H7 (cell line): ENCODE data around the gene TRIM38. TPM values are rescaled to one million over a fixed set of nuclear protein-coding genes. Genes with fewer than 3 reads are reported as not detected.

Experiments
- DNase-seq: peaks from one replicate; pipeline ENCODE4 v3.0.0; 2012
- H3K27me3 ChIP-seq: 2 replicates; pipeline ENCODE4 v1.6.0; 2011; ENCODE audit warnings: mild to moderate bottlenecking, low read length; ENCODE audit not compliant: control insufficient read depth, insufficient read depth
- H3K36me3 ChIP-seq: replicated peaks from 2 replicates; pipeline ENCODE4 v1.5.1; 2011; ENCODE audit warnings: low read length; ENCODE audit not compliant: control insufficient read depth, insufficient read depth
- H3K4me3 ChIP-seq: 2 replicates; pipeline ENCODE4 v1.5.1; 2011; ENCODE audit warnings: low read depth, mild to moderate bottlenecking, control low read depth, low read length, moderate library complexity; ENCODE audit not compliant: insufficient read depth
- total RNA-seq: library from RNA; depleted of rRNA; stranded (reverse); fragments of >200 nt; shearing (Covaris generic); gene quantifications from 2 replicates; pipeline ENCODE4 v1.2.3, GENCODE V29; 2014

Gene TRIM38
- total RNA-seq, 1 experiment from 2014 or later: 1.0 TPM

DNA sequence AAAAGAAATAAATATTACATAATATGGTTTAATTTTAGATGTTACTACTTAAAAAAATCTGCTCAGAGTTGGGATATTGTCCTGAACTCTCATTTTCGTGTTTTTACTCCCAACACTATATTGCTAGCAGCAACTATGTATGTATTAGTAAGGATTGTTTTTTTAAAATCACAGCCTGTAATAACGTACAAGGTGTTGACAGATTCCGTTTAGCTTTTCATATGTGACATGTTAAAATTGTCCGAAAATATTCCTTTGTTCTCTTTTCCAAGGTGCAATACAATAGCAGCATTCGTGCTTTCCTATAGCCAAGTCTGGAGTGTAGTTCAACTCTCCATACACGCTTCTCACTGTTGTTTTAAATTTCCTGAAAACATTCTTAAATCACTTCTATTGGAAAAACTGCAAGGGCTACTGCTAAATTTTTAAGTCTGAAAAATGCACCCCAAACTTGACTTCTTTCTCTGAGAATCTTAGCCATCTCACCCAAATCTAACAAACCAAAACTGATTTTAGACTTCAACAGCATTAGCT is 65.7 kb downstream of the TRIM38 start:
- H3K36me3 ChIP-seq: no peaks in the 10 kb centered on the region

DNA sequence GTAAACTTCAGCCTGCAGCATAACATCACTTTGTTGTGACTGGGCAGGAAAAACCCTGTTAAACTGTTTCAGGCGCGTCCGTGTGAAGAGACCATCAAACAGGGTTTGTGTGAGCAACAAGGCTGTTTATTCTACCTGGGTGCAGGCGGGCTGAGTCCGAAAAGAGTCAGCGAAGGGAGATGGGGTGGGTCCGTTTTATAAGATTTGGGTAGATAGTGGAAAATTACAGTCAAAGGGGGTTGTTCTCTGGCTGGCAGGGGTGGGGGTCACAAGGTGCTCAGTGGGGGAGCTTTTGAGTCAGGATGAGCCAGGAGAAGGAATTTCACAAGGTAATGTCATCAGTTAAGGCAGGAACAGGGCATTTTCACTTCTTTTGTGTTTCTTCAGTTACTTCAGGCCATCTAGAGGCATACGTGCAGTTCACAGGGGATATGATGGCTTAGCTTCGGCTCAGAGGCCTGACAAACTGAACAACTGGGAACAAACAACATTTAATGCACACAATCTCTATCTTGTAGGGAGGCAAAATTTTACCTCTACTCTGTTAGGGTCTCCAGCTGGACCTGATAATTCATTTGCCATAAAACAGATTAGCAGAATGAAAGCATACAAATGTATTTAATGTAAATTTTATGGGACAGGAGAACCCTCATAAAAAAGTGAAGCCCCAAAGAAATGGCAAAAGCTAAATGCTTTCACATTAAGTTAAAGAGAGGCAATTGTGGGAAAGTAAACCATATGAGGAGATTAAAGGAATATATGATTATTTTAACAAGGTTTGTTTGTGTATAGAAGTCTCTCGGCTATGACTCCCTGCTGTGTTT is 66.4 kb downstream of the TRIM38 start:
- Histone ChIP-seq H3K36me3 (no peaks in the 10 kb centered on the region), H3K27me3 (no peaks in the 10 kb centered on the region), H3K4me3 (no peak overlapping the region)
- DNase-seq: no peak

More for the DNA sequence above, 65.7 kb downstream of the TRIM38 start:
- H3K4me3 ChIP-seq: no peak overlapping the region
- no peak for DNase-seq
- H3K27me3 ChIP-seq: no peaks in the 10 kb centered on the region

DNA sequence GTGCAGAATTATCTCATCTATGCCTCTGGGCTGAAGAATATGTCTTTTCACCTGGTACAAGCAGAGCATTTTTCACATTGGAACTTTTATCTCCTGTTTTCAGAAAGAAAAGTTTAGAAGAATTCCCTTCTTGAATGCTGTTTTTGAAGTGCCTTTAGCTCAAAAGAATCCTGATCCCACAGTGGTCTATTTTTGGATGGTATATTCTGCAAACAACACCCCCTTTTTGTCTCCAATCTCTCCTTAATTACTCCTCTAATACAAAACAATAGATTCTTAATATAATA is 66.9 kb downstream of the TRIM38 start:
- Histone ChIP-seq H3K36me3 (no peaks in the 10 kb centered on the region), H3K27me3 (no peaks in the 10 kb centered on the region), H3K4me3 (no peak overlapping the region)
- DNase-seq: no peak

DNA sequence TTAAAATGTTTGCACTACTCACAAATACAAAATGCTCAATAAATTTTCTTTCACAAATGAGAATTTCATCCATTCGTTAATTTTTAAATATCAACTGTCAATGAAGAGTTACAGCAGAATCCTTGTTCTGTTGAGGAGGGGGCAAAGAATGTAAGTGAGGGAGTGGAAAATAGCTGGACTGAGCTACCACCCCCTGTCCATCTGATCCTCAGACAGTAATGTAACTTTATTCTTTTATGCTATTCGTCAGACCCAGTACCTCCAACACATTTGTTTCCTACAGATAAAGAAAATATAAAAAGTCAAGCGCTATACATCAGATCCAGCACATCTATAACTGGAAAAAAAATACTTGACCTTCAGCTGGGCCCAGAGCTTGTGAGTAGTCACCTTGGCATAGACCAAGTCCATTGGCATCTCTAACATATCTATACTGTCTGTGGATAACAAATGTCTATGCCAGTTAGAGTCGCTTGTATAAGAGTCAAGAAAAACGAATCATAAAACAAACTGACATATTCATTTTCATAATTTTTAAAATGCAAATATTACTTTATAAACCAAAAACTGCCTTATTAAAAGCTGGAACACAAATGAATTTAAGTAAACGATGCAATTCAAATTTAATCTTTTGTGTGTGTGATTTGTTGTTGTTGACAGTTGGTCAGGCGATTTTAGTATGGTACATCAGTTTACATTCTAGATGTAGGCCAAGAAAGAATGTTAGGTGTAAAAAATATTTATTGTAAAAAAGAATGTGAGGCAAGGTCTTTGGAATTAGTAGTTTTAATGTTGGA is 67.5 kb downstream of the TRIM38 start:
- H3K4me3 ChIP-seq: no peak overlapping the region; the same call in 1 of the 2 replicates
- DNase-seq: no peak
- H3K36me3 ChIP-seq: no peaks in the 10 kb centered on the region
- no peaks in the 10 kb centered on the region for H3K27me3 ChIP-seq

DNA sequence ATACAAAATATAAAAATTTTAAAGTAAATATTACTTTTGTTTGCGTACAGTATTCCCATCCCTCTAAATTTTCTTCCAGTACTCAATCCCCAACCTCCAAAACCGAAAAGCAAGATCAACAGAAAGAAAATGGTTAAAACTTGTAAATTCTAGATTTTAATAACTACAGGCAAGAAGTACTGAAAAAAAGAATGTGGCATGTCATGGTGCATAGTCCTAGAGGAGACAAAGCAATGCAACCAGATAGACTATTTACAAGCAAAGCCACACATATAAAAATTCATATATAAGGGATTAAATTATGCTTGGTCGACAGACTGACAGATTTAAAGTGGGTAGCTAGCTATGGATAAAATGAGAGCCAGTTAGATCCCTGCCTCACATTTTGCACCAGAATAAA is 68.1 kb downstream of the TRIM38 start:
- DNase-seq: no peak
- H3K27me3 ChIP-seq: no peaks in the 10 kb centered on the region
- H3K36me3 ChIP-seq: no peaks in the 10 kb centered on the region
- peak overlapping the region; percentile 68 for H3K4me3 ChIP-seq

DNA sequence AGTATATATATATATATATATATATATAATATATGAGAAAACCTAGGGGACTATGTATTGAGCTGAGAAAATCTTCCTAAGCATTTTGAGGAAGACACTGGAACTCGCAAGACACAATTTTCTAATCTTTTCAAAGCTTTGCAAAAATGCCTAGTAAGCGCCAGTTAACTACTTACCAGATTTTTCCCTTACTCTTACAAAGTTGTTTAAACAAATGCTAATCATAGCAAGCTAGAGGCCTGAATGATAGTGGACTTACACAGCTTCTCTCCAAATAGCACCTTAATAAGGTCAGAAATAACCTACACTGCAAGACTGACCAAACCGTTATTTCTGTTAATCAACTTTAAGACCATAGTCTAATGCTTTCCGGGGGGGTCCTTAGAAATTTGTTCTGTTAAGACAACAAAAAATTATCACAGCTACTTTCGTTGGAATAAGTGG is 68.6 kb downstream of the TRIM38 start:
- Histone ChIP-seq H3K27me3 (no peaks in the 10 kb centered on the region), H3K4me3 (peak overlapping the region; percentile 68), H3K36me3 (no peaks in the 10 kb centered on the region)
- DNase-seq: no peak

DNA sequence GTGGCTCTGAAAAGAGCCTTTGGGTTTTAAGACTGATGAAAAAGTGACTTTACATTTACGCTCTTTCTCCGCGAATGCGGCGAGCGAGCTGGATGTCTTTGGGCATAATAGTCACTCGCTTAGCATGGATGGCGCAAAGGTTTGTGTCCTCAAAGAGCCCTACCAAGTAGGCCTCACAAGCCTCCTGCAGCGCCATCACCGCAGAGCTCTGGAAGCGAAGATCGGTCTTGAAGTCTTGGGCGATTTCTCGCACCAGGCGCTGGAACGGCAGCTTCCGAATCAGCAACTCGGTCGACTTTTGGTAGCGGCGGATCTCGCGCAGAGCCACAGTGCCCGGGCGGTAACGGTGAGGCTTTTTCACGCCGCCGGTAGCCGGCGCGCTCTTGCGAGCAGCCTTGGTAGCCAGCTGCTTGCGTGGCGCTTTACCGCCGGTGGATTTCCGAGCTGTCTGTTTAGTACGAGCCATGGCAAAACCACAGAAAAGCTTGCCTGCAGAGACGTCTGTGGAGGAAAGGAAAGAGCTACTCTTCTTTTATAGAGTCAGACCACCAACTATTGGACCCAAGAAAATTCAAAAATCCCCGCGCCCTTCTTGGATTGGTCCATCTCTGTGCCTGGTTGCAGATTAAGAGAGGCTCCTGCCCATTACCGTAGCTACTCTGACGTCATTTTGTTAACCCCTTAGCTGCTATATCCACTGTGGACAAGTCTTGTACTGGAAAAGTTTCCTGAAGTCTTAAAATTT is 69.2 kb downstream of the TRIM38 start:
- Histone ChIP-seq H3K36me3 (no peaks in the 10 kb centered on the region), H3K4me3 (peak overlapping the region; percentile 68), H3K27me3 (no peaks in the 10 kb centered on the region)
- DNase-seq: peak; percentile 93

DNA sequence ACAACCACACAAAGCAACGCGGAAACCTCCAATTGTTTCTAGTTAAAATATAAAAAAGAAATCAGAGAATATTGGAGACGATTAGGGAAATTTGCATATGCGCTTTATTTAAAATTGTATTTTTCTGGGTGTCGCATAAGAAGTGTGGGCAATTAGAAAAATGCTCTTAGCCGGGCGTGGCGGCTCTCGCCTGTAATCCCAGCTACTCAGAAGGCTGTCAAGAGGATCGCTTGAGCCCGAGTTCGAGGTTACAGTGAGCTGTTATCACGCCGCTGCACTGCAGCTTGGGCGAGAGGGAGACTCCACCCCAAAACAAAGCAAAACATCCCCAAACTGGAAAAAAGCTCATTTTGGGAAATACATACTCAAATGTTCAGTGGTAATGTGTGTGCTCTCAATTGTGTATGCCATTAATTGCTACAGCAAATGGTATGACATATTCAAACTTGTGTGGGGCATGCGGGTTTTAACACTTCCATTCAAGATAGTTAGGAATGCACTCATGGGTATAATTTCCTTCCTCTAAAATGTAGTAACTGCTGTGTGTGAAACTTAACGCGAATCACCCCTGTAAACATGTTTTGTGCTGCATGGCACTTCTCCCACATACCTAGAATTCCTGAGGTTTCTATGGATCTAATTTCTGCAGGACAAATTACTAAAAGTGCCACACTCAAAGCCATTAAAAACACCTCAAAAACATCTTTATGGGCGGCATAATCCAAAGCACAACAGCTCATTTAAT is 69.9 kb downstream of the TRIM38 start:
- H3K27me3 ChIP-seq: no peaks in the 10 kb centered on the region
- H3K4me3 ChIP-seq: peak overlapping the region; percentile 68
- no peak for DNase-seq
- H3K36me3 ChIP-seq: no peaks in the 10 kb centered on the region

DNA sequence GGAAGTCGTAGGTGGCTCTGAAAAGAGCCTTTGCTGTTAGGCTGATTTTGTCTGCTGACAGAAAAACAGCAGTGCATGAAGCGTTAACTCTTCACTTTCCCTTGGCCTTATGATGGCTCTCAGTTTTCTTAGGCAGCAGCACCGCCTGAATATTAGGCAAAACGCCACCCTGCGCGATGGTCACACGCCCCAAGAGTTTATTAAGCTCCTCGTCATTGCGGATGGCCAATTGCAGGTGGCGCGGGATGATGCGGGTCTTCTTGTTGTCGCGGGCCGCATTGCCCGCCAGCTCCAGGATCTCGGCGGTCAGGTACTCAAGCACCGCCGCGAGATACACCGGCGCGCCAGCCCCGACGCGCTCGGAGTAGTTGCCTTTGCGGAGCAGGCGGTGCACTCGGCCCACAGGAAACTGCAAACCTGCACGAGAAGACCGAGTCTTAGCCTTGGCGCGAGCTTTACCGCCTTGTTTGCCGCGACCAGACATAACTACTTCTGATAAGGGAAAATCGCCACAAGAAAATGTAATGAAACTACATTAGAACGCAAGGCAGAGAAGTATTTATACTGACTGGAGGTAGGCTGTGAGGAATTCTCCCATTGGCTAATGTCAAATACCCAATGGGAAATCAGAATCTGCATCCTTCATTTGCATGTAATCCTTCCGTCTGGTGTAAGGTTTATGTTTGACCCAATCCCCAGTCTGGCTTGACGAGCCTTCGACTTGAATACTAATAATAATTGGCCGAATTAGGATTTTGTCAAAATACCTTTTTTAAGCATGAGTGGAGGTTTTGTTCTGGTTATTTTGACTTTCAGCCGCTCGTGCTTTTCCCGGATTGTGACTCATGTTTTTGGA is 70.7 kb downstream of the TRIM38 start:
- Histone ChIP-seq H3K4me3 (peak overlapping the region; percentile 68), H3K27me3 (no peaks in the 10 kb centered on the region), H3K36me3 (no peaks in the 10 kb centered on the region)
- DNase-seq: peak; percentile 88

DNA sequence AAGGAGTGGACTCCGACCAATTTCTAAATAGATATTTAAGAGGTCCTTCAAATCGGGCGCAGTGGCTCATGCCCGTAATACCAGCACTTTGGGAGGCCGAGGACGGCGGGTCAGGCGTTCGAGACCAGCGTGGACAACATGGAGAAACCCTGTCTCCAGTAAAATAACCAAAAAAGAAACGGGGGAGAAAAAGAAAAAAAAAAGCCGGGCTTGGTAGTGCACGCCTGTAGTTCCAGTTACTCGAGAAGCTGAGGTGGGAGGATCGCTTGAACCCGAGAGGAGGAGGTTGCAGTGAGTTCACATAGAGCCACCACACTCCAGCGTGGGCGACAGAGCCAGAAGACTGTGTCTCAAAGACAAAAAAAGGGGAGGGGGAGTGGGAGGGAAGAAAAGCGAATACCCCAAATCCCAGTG is 71.3 kb downstream of the TRIM38 start:
- no peaks in the 10 kb centered on the region for H3K27me3 ChIP-seq
- no peak for DNase-seq
- peak overlapping the region; percentile 68 for H3K4me3 ChIP-seq
- no peaks in the 10 kb centered on the region for H3K36me3 ChIP-seq

DNA sequence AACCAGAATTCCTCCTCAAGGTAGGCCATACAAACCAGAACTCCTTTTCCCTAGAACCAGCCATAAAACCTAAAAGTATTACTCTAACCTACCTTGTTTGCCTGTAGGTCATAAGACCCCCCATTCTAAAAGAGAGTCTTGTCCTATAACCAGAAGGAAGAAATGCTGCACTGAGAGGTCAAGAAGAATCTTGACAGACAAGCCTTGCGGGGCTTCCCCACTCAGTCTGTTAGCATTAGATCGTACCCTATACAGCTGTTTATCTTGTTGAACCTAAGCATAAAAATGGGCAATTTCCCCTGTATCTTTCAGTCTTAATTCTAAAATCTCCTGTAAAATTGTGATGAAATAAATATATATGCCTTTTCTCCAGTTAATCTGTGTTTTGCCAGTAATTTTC is 72.3 kb downstream of the TRIM38 start:
- H3K4me3 ChIP-seq: no peak overlapping the region
- no peak for DNase-seq
- no peaks in the 10 kb centered on the region for H3K27me3 ChIP-seq
- no peaks in the 10 kb centered on the region for H3K36me3 ChIP-seq
